Activated naive CD4-positive, alpha-beta T cell treated with Interleukin-2 at 50 U/mL for 16 hours (primary cell): ENCODE results near the gene RBX1.
"Not testable (repeated sequence)": the region's sequence is repeated elsewhere in the genome, so short reads cannot be mapped to it uniquely, and the experiment has no call there.

Source experiments
- DNase-seq: peaks from one replicate; pipeline ENCODE4 v3.0.0-alpha.2; 2020

The RBX1 gene

DNA sequence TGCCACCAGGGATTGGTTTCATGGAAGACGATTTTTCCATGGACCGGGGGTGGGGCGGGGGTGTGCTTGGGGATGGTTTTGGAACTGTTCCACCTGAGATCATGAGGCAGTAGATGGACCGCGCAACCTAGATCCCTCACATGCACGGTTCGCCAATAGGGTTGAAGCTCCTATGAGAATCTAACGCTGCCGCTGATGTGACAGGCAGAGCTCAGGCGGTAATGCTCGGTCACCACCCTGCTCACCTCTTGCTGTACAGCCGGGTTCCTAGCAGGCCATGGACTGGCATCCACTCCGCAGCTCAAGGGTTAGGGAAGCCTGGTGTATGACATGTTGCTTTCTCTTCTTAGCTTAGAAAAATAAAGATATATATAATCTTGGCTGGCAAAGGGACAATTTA is 22.0 kb downstream of the RBX1 start:
- no peak for DNase-seq

DNA sequence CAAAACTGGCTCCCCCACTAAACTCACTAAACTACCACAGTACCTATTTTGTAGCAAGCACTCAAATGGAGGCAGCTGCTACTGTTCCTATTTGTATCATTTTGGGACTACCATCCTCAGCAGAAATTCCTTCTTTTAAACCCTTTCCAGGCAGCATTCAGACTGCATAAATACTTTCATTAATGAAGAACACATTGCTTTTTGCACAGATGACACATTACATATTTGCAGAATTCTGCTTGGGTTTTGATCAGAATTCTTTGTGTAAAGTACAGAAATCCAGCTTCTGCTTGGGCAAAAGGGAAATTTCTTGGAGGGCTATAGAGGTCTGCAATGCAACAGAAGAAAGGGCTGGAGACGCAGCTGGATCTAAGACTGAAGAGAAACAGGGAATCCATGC is 24.2 kb downstream of the RBX1 start:
- DNase-seq: no peak

DNA sequence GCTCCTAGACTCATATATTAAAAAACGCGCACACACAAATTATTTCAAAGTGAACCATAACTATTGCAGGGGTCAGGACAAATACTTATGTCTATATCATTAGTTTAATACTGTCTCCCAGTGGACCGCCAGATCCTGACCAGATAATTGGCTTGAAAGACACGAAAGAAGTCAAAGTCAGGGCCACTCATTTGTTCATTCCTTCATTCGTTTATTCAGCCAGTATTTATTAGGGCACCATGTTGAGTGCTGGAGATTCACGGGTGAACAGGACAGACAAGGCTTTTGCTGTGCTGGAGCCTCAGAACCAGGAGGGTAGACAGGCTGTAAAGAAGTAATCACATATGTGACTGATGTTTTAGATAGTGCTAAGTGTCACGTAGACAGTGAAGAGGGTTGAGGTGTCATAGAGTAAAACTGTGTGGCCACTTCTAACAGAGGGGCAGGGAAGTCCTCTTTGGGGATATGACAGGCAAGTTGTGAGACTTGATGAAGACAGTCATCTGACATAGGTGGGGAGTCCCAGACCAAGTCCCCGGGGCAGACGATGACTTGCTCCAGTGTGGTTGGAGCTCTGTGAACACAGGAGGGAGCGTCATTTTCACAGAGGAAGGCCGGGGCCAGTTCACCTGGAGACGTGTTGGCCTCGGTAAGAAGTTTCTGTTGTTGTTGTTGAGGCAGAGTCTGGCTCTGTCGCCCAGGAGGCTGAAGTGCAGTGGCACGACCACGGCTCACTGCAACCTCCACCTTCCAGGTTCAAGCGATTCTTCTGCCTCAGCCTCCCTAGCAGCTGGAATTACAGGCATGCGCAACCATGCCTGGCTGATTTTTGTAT is 25.9 kb downstream of the RBX1 start:
- DNase-seq: no peak

DNA sequence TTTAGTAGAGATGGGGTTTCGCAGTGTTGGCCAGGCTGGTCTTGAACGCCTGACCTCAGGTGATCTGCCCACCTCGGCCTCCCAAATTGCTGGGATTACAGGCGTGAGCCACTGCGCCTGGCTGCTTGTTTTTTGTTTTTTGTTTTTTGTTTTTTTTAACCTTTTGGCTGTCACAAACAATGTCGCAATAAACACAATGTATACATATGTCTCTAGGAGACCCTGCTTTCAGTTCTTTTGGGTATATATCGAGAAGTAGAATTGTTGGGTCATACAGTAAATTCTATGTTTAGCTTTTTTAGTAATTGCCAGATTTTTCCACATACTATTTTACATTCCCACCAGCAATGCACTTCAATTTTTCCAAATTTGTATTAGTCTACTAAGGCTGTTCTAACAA is 28.0 kb downstream of the RBX1 start:
- no peak for DNase-seq

DNA sequence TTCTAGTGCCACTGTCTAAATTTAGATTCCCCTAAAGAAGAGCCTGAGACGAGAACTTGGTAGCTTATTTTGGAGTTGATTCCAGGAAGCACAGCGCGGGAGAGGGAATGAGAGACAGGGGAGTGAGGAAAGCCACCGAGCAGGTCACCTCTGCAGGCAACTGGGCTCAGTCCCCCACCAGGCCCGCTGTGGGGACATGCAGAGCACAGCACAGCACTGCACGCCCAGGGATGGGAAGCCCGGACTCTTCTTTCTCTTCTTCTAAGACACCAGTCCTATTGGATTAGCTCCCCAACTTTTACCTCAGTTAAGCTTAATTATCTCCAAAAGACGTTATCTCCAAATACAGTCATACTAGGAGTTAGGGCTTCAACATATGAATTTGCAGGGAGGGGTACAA is 28.7 kb downstream of the RBX1 start:
- no peak for DNase-seq

DNA sequence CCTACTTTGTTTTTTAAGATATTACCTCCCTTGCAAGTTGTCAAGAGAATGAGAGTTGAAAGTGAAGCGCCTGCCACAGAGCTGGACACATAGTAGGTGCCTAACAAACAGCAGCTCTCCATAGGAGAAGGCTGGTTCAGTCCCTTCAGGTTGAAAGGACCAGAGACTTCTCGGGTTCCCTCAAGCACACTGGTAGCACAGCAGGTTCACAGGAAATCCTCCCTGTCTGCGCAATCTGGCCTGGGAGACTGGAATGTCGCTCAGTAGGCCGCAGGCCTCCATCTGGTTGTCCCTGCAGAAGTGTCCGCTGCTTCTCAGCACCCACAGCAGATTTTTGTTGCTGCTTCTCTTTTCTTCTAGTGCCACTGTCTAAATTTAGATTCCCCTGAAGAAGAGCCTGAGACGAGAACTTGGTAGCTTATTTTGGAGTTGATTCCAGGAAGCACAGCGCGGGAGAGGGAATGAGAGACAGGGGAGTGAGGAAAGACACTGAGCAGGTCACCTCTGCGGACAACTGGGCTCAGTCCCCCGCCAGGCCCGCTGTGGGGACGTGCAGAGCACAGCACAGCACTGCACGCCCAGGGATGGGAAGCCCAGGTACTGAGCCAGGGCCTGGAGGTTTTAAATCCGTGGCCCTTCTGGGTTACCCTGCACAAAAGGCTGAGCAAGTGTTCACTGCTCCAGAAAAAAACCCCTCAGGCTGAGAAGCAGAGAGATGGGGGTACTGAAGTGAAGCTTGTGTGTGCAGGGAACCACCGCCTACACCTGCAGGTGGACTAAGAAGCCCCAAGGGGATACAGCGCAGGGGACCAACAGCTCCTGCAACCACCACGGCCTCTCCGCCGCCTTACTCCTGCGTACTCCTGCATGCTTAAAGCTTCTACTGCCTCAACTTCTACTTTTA is 31.6 kb downstream of the RBX1 start:
- no peak for DNase-seq

DNA sequence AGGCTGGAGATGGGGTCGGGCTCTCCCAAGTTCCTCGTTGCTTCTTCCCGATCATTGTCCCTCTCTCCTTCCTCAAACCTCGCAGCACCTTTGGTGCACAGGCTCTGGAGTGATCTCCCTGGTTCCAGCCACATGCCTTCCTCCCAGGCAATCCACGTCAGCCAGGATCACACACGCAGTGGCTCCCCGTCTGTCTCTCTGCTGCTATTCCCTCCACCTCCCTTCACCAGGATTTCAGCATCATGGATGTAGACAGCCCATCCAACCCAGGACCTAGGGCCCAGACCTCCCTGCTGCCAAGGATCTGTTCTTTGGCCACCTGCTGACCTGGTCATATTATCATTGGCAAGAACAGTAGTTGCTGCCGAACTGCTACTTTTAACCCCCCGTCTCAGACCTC is 40.1 kb downstream of the RBX1 start:
- no peak for DNase-seq

DNA sequence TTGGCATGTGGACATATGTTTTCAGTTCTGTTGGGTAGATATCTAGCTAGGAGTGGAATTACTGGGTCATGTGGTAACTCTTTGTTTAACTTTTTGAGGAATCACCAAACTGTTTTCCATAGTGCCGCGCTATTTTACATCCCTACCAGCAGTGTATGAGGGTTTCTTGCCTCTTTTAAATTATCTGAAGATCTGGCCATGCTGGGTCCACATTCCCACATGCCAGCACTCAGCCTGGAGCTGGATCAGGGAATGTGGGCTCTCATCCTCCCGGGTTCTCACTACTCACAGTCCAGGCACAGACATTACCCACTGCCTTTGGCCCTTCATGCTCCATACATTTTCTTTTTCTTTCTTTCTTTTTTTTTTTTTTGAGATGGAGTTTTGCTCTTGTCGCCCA is 44.6 kb downstream of the RBX1 start:
- DNase-seq: no peak

DNA sequence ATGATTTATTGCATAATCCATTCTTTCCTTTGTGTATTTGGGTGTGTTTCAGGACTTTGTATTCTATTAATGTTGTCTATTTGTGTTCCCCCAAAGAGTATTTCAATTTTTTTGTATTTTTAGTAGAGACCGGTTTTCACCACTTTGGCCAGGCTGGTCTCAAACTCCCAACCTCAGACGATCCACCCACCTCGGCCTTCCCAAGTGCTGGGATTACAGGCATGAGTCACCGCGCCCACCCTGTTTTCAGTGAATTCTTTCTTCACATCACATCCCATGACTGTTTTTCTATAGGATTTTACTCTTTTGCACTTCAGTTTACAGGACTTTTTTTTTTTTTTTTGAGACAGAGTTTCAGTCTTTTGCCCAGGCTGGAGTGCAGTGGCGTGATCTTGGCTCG is 46.3 kb downstream of the RBX1 start:
- DNase-seq: no peak

DNA sequence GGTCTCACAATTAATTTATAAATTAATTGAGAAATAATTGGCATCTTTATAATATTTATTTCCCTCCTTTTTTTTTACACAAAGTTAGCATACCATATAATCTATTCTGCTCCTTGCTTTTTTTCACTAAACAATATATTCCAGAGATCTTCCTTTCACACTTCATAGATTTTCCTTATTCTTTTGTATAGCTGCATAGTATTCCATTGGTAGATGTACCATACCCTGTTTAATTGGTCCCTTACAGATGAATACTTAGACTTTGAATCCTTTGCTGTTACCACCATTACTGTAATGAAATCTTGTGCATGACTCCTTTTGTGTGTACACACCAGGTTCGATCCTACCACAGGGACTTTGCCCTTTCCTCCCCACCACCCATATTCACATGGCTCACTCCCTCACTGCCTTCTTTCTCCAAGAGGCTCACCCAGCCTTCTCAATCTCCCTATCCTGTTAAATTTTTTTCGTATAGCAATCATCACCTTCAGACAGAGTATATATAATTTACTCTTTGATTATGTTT is 48.9 kb downstream of the RBX1 start:
- no peak for DNase-seq

DNA sequence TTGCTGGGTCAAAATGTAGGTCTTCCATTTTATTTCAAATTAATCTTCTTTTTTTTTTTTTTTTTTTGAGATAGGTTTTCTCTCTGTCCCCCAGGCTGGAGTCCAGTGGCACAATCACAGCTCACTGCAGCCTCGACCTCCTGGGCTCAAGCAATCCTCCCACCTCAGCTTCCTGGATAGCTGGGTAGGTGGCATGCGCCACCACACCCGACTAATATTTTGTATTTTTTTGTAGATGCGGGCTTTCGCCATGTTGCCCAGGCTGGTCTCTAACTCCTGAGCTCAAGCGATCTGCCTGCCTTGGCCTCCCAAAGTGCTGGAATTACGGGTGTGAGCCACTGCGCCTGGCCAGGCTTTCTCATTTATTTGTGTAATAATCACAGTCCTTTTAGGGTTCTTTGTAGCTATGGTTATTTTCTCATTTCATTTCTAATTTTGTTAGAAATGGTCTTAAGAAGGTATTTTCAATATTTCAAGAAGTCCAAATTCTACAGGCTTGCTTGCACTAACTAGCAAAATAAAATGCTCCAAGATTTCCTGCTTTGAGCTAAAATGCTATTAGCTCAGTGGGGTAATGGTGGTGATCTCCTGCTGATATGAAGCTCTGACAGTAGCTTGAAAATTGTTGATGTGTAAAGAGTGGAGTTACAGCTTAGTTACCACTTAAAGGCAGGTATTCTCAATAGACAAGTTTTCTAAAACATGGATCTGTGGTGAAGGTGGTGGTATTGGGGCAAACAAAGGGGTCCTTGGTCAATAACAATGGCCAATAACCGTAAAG is 50.0 kb downstream of the RBX1 start:
- DNase-seq: no peak

DNA sequence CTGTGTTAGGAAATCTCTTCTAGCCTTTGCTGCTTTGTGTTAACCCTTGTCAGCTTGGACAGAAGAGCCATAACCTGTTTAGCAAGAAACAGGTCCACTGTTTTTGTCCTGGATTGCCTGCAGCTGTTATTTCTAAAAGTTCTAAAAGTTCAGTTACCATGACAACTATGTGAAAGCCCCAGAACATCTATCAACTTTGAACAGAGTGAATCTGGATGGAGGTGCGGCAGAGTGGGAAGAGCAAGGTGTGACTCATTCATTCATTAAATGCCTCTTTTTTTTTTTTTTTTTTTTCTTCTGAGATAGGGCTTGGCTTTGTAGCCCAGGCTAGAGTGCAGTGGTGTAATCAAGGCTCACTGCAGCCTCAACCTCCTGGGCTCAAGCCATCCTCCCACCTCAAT is 50.5 kb downstream of the RBX1 start:
- no peak for DNase-seq

DNA sequence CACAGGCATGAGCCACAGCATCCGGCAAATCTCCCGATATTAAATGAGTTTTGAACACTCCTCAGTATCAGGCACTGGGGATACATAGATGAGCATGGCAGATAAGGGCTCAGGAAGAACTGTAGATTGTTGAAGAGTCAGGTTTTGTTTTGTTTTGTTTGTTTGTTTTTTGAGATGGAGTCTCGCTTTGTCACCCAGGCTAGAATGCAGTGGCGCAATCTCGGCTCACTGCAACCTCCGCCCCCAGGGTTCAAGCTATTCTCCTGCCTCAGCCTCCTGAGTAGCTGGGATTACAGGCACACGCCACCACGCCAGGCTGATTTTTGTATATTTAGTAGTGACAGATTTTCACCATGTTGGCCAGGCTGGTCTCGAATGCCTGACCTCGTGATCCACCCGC is 51.2 kb downstream of the RBX1 start:
- DNase-seq: not testable (repeated sequence)

DNA sequence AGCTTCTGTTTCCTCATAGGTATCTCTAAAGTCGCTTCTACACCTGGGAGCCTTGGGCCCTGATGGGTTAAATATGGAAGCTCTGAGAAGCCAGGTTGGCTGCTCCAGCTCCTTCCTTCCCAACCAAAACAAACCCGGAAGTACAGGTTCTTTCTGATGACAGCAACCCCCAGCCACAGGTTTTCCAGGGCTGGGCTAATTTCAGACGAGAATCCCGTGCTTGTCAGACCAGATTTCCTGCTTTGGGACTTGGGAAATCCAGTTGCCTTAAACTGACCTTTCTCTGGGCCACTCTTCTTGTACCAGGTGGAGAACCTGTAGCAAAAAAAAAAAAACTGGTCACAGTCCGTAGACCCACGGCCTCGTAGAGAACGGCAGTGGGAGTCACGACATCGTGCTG is 51.9 kb downstream of the RBX1 start:
- DNase-seq: no peak

DNA sequence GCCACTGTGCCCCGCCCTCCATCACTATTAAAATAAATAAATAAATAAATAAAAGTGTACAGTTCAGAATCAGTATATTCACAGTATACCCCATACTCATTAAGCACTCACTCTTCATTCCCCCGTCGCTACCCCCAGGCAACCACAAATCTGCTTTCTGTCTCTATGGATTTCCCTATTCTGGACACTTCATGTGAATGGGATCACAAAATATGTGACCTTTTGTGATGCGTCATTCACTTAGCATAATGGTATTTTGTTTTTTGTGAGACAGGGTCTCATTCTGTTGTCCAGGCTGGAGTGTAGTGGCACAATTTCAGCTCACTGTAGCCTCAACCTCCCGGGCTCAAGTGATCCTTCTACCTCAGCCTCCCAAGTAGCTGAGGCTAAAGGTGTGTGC is 52.8 kb downstream of the RBX1 start:
- DNase-seq: no peak

DNA sequence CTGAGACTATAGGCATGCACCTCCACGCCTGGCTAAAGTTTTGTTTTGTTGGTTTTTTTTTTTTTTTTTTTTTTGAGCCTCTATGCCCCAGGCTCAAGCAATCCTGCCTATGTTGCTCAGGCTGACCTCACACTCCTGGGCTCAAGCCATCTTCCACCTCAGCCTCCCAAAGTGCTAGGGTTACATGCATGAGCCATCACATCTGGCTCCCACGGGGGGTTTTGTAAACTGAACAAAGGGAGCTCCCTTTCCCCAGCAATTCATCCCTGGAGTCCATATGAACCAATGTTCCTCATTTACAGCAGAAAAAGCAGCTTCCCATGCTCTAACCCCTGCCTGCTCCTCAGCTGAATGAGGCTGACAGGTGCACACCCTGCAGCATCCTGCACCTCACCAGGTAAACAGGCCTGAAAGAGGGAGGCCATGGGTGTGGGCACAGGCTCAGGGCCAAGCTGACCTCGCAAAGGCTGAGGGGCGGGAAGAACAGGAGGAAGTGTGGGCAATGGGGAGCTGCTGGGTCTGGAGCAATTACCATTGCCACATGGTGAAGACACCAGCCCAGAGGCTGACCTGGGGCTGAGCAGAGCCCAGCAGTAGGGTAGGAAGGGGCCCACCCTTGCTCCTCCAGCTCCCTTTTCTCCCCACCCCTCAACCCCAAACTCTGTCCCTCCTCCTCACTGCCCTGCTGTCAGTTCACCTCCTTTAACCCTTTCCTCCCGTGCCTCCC is 58.2 kb downstream of the RBX1 start:
- no peak for DNase-seq

DNA sequence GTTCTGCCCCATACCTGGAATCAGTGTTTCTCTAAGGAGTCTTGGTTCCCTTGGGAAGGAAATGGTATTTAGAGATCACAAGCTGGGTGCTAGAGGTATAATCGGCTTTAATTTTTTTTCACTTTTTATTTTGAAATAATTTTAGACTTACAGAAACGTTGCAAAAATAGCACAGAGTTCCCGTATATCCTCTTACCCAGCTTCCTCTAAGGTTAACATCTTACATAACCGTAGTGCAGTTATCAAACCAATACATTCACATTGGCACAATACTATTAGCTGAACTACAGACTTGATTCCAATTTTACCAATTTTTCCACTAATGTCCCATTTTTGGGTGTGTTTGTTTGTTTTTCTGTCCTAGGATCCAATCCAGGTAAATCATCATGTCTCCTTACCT is 63.8 kb downstream of the RBX1 start:
- DNase-seq: no peak

DNA sequence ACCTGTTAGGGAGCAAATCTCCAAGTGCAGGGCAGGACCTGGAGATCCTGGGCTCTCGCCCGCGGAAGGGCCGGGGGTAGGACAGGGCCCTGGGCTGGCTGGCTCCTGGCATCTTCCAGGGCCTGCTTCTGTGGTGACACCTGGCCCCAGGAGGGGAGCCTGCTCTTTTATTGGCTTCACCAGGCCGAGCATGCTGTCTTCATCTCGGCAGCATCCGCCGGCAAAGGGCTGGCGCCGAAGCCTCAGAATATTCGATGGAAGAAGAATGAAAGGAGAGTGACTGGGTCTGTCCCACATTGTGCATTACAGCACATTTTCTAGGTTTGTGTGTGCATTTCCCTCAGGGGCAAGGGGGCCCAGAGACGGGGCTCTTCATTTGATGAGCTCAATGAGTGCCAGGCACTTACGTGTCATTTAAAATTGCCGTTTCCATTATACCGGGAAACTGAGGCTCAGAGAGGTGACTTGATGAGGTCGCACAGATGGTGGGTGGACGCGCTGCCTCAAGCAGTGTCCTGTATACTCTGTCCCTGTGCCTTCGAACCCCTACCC is 70.0 kb downstream of the RBX1 start:
- DNase-seq: no peak

DNA sequence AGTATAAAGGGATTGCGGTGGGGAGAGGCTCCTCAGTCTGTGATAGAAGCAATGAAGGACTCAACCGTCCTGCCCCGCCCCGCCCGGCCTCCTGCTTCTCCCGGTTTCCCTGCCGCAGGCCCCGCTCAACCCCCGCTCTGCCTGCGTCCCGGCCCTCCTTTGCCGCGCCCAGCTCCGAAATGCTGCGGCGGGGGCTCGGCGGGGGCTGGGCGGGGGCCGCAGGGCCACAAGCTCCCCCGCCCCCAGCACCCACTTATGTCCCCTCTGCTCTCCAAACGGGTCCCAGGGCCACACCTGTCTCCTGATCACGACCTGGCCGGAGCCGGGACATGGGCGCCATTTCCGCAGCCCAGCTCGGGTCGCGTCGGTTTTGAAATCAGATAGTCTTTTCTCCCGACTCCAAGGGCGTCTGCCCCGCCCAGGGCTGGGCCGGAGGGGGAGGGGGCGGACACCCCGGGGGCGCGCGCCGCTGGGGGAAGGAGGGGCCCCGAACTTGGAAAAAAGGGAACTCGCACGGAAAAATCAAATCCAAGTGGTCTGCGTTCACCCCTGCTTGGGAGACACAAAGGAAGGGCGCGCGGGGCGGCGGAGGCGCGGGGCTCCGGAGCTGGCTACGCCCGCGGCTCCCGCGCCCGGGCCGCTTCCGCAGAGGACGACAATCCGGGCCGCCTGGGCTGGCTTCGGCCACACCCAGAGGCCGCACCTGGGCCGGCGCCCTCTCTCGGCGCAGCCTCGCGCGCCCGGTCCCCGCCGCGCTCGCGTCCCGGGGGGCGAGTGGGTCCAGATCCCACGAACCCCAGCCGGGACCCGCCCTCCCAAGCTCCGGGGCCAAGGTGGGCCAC is 70.7 kb downstream of the RBX1 start:
- DNase-seq: peak; percentile 51

DNA sequence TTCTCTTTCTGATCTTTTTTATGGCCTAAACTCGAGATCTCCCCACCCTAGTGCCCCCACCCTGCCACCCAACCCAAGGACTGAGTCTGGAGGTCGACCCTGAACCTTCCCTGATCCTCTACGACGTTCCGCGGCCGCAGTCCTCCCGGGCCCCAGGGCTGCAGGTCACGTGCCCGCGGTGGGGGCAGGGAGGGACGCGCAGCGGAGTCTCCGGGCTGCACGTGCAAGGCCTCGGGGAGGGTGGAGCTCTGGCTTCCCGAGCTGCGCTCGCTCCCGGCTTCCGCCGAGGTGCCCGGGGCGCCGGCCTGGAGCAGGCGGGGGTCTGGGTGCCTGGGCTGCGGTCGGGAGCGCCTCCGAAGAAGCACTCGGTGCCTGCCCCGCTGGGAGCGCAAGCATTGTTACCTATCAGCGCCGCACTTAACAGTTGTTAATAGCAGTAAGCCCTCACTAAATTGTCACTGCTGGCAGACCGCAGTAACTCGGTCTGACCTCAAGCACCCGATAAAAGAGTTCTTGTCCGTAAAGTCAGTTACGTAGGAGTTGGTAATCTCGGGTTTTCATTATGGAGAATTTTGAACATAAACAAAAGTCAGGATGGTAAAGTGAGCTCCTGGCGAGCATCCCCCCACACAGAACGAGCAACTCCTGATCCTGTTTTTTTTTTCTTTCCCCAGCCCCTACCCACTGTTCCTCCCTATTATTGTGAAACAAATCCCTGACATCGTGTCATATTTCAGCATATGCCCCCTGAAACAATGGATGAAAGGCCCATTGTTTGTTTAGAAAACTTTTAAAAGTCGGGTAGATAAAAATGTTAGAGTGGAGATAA is 71.5 kb downstream of the RBX1 start:
- DNase-seq: peak; percentile 82
